Neutrophil (primary cell): ENCODE data around the gene SAMD1.

Experiments used
- H3K27ac ChIP-seq: fragments of 200-600 bp; sonication (generic); 2 replicates; pipeline ENCODE4 v1.5.1; 2016; ENCODE audit warnings: mild to moderate bottlenecking, moderate library complexity
- H3K27me3 ChIP-seq: fragments of 200-600 bp; sonication (generic); 2 replicates; pipeline ENCODE4 v1.6.0; 2016; ENCODE audit warnings: mild to moderate bottlenecking
- H3K36me3 ChIP-seq: fragments of 200-600 bp; sonication (generic); 2 replicates; pipeline ENCODE4 v1.5.1; 2017
- H3K4me1 ChIP-seq, 2 experiments: fragments of 200-600 bp in 1 of 2; sonication (generic) in 1 of 2; 1 replicate in 1 of 2; 2 replicates in 1 of 2; pipeline versions ENCODE4 v1.5.1 to v1.6.1; 2013 to 2016; ENCODE audit warnings: low read depth in 1 of 2, low read length in 1 of 2, mild to moderate bottlenecking in 1 of 2, moderate library complexity in 1 of 2; ENCODE audit not compliant: control insufficient read depth in 1 of 2, insufficient read depth in 1 of 2
- H3K4me3 ChIP-seq, 2 experiments: fragments of 200-600 bp in 1 of 2; sonication (generic) in 1 of 2; 1 replicate in 1 of 2; 2 replicates in 1 of 2; pipeline ENCODE4 v1.5.1; 2013 to 2016; ENCODE audit warnings: low read depth in 1 of 2, low read length in 1 of 2, mild to moderate bottlenecking in 1 of 2, moderate library complexity in 1 of 2
- H3K9me3 ChIP-seq: fragments of 200-600 bp; sonication (generic); 2 replicates; pipeline ENCODE4 v1.5.1; 2016
- TF ChIP-seq, protein P1 (sequence below): fragments of 200-600 bp; sonication (generic); IDR thresholded peaks from 2 replicates; pipeline ENCODE4 v1.5.1; 2016; ENCODE audit warnings: antibody characterized with exemption

Gene SAMD1

DNA sequence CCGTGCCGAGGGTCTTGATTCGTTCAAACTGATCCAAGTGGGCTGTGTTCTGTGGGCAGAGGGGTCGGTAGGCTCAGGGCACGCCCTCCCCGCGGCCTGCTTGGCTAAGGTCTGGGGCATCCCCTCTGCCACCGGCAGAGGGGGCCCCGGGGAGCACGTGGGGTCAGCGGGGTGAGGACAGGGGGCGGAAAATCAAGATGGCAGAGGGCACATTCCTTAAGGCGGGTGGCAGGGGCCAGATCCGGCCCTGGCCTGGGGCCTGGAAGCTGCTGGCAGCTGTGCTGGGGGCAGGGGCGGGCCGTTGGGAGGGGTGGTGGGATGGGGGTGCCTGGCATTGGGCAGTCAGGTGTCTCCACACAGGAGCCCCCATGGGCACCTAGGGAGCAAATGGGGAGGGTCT is 16.3 kb upstream of the SAMD1 start:
- no peak overlapping the region for H3K4me3 ChIP-seq
- H3K27me3 ChIP-seq: no peaks in the 10 kb centered on the region
- H3K36me3 ChIP-seq: peaks cover 79% of the 10 kb centered on the region
- peaks cover 0 to 8% of the 10 kb centered on the region in 2 experiments for H3K4me1 ChIP-seq
- H3K9me3 ChIP-seq: no peaks in the 10 kb centered on the region
- TF ChIP-seq, protein P1, sequence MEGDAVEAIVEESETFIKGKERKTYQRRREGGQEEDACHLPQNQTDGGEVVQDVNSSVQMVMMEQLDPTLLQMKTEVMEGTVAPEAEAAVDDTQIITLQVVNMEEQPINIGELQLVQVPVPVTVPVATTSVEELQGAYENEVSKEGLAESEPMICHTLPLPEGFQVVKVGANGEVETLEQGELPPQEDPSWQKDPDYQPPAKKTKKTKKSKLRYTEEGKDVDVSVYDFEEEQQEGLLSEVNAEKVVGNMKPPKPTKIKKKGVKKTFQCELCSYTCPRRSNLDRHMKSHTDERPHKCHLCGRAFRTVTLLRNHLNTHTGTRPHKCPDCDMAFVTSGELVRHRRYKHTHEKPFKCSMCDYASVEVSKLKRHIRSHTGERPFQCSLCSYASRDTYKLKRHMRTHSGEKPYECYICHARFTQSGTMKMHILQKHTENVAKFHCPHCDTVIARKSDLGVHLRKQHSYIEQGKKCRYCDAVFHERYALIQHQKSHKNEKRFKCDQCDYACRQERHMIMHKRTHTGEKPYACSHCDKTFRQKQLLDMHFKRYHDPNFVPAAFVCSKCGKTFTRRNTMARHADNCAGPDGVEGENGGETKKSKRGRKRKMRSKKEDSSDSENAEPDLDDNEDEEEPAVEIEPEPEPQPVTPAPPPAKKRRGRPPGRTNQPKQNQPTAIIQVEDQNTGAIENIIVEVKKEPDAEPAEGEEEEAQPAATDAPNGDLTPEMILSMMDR: no peak
- H3K27ac ChIP-seq: no peak overlapping the region

DNA sequence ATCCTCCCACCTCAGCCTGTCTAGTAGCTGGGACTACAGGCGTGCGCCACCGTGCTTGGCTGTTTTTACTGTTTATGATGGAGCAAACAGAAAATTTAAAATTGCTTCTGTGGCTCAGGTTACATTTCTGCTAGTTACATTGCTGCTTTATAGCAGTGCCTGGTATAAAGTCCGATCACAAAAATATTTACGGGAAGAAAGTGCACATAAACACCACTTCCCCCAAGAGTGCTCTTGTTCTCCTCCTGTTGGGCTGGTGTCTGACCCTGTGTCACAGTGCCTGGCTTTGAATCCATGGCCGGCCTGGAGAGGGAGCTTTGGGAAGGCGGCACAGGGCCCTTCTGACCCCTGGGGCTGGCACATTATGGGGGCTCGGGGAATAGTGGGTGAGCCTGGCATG is 15.1 kb upstream of the SAMD1 start:
- H3K4me1 ChIP-seq: peaks cover 0 to 6% of the 10 kb centered on the region in 2 experiments
- no peaks in the 10 kb centered on the region for H3K9me3 ChIP-seq
- TF ChIP-seq, protein P1: no peak
- H3K27me3 ChIP-seq: no peaks in the 10 kb centered on the region
- H3K27ac ChIP-seq: no peak overlapping the region
- no peak overlapping the region for H3K4me3 ChIP-seq
- H3K36me3 ChIP-seq: peaks cover 83% of the 10 kb centered on the region

DNA sequence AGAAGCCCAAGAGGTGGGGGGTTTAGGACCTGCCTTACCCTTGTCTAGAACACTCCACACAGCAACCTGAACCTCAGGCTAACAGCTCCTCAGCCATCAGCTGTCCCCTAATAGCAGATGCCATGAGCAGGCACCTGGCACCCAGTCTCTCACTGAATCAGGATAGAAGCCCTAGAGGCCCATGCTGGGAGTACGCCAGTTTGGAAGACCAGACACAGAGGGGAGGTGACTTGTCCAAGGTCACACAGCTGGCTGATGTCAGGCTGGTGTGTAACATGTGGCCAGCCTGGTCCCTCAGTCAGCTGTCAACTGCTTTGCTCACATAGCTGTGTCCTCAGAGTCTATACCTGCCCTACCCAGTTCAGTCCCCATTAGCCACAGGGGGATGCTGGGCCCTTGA is 12.8 kb upstream of the SAMD1 start:
- TF ChIP-seq, protein P1: no peak
- Histone ChIP-seq H3K27ac (no peak overlapping the region), H3K4me3 (no peak overlapping the region), H3K27me3 (no peaks in the 10 kb centered on the region), H3K9me3 (no peaks in the 10 kb centered on the region), H3K4me1 (no peaks in the 10 kb centered on the region), H3K36me3 (peaks cover 98% of the 10 kb centered on the region)

DNA sequence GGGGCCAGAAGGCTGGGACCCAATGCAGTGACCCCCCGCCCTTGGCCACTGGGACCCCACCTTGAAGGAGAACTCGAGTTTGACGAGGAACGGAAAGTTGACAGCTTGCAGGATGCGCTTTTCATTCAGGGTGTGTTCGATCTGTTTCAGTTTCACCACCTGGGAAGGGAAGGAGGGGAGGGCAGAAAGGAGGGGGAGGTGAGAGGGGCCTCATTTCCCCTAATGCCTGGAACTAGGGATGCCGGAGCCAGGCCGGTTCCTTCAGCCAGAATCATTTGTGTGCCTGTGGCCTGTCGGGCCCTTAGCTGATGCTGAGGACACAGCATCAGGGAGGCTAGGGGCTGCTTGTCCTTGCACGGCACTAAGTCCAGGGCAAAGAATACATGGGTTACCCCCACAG is 12.2 kb upstream of the SAMD1 start:
- H3K36me3 ChIP-seq: peaks cover 98% of the 10 kb centered on the region
- TF ChIP-seq, protein P1: no peak
- no peaks in the 10 kb centered on the region for H3K9me3 ChIP-seq
- H3K4me1 ChIP-seq: no peaks in the 10 kb centered on the region
- H3K27me3 ChIP-seq: no peaks in the 10 kb centered on the region
- H3K27ac ChIP-seq: no peak overlapping the region
- no peak overlapping the region for H3K4me3 ChIP-seq

DNA sequence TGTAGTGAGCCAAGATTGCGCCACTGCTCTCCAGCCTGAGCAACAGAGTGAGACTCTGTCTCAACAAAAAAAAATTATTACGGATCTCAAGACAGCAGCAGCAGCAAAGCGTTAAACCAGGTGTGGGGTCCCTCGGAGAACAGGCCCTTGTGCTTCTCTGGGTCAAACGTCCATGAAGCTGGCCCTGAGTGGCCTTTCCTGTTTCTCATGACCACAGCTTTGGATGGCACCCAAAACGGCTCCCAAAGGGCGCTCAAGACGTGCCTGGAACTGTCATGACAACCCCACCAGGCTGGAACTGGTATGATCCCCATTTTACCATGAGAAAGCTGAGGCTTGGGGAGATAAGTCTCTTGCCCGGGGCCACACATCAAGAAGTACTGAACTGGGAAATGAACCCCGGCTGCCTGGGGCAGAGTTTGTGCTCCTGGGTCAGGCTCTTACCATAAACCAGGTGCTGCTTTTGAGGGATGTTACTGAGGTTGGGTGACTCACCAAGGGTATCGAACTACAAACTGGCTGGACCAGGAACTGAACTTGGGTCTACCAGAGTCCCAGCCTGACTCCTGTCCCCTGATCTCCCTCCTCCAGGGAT is 11.6 kb upstream of the SAMD1 start:
- no peak overlapping the region for H3K27ac ChIP-seq
- peaks cover 98% of the 10 kb centered on the region for H3K36me3 ChIP-seq
- no peak overlapping the region for H3K4me3 ChIP-seq
- H3K4me1 ChIP-seq: no peaks in the 10 kb centered on the region
- H3K9me3 ChIP-seq: no peaks in the 10 kb centered on the region
- TF ChIP-seq, protein P1: no peak
- no peaks in the 10 kb centered on the region for H3K27me3 ChIP-seq
